ENCODE data around the gene NDRG4.

The NDRG4 gene

GRCh38 chr16:58543685-58544084, 43.7 kb downstream of the NDRG4 start:
- no peak for DNase-seq (ENCODE audit: low spot score)

- DNase-seq (ENCODE audit: low spot score) = no peak
Observed at GRCh38 chr16:58548378-58548777, 48.4 kb downstream of the NDRG4 start.

DNA sequence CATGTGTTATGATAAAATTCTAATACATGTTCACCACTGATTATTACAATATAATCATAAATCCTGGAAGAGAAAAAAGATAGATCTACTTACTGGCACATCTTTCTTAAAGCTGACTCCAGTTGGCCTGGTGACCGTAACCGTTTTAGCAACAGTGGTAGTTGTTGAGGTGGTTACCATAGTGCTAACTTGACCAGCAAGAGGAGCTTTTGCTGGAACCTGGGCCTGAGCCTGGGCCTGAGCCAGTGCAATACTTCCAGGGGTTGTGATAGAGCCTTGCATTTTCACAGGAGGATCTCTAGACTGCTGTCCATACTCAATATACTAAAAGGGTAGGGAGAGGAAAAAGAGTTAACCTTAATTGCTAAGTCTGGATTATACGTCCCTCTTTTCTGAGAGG, 51.6 kb downstream of the NDRG4 start:
- no peak for DNase-seq (ENCODE audit: low spot score)

DNA sequence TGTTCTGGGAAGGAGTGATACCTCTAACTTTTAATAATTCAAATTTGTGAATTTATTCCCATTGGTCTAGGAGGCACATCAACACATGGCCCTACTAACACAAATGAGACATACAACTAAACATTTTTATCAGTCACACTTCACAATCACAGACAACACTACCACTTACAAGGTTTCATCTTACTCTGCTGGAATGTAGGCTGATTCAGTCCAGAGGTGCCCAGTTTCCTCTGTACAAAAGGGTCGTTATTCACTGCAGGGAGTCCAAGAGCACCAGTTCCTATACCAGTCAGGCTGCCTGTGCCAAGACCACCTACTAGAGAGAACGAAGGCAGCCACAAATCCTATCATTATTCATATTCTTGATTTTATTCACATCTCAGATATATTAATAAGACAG, 56.7 kb downstream of the NDRG4 start:
- DNase-seq (ENCODE audit: low spot score) = no peak

Measured in AG08396 (cell line).